SK-N-DZ (cell line): Measurements from ENCODE around the gene FALEC.
"Not testable (repeated sequence)": the region's sequence is repeated elsewhere in the genome, so short reads cannot be mapped to it uniquely, and the experiment has no call there.

ENCODE experiments used
- DNase-seq: peaks from one replicate; pipeline ENCODE4 v3.0.0-alpha.2; 2015; ENCODE audit warnings: low spot score
- small RNA-seq, 2 experiments: library from RNA; depleted of rRNA; stranded (forward); fragments of <200 nt; gene quantifications; one replicate each; pipeline ENCODE3, GENCODE V24; 2014

FALEC gene

DNA sequence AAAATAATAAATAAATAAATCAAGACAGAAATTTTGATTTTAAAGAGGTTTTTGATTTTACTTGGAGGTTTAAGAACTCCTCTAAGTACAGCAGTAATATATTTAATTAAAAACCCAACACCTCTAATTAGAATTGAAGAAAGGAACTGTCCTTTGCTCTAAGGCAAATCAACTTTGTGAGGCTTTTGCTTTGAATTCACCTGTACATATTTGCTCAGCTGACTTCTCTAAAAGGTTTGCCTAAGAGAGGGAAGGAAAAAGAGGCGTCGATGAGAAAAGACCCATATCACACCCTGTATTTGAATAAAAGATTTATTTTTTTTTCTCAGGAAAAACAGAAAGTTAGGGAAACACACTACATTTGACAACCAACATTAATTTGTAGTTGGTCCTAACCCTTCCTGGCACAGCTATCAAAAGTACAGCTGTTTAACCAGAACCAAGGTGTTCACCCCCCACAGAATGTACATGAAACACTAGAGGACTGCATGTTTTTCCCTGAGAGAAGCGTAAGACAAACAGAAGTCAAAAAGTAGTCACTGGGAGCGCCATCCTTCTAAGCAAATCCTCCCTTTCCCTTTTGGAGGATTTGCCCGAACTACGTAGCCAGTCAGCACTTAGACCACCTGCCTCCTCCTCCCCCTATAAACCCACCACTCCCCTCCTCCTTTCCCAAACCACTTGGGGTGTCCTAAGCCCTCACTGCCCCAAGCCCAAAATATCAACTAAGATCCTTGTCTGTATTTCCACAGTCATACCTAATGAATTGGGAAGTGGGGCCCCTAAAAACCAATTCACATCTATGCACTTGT is 58.9 kb downstream of the FALEC start:
- DNase-seq = no peak

DNA sequence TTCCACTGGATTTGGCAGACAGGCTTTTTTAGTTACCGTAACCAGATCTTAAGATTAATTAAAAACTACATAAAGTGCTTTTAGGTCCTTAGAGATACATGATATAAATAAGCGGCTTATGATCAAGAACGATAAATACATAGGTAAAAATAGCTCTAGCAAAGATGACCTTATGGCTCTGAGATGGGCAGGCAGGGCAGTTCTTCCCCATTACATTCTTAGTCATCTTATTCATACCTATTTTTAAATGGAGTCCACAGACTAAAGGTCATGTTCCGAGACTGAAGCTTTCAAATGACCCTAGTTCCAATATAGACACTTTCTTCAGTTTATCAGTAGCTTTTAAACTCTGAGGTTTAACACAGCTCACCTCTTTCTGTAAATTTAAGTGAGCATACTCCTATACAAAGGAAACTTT is 59.5 kb downstream of the FALEC start:
- DNase-seq = no peak

DNA sequence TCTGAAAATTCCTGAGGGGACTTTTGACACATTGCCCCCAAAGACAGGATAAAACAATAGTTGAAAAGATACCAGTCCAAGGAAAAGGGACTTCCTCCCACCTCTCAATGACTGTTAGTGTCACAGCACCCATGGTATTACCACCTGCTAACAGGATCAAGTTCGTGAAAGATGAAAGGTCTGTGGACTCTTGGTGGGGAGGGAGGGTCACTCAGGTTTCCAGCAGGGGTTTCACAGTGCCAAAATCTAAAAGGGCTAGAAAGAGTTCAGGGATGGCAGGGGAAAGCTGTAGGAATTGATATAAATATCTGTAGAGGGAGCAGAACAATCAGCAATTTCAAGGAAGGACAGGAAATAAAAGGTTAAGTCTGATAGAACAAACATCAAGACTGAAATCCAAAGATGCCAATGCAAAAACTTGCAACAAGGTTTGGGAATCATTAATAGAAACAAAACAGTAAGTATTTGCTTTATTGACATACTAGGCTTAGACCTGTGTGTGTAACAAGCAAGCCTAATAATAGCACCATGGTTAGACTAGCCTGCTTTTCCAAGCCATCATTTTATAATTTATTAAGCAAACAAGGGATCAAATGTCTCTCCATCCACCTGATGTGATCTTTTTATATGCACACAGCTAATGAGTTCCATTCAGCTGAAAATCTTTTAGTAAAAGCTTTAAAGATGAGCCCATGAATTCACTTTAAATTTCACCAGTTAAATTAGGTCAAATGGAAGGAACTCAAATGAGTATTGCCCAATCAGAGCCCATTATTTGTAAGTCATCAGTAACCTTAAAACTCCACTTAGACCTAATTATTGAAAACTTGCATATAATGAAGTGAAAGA is 60.2 kb downstream of the FALEC start:
- no peak for DNase-seq

DNA sequence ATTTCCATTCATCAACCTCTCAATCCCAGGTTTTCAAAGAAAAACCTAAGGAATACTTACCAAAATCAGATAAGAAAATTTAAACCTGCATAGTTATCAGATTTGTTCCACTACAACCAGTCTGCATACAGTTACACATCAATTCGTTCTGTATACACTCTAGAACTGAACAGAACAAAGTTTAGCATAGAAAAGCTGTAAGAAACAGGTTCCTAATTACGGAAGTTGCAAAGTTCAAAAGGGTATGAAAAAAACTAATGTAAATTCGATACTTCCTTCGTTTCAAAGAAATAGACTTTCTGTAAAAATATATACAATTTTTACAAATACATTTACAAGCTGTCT is 60.8 kb downstream of the FALEC start:
- DNase-seq = no peak

DNA sequence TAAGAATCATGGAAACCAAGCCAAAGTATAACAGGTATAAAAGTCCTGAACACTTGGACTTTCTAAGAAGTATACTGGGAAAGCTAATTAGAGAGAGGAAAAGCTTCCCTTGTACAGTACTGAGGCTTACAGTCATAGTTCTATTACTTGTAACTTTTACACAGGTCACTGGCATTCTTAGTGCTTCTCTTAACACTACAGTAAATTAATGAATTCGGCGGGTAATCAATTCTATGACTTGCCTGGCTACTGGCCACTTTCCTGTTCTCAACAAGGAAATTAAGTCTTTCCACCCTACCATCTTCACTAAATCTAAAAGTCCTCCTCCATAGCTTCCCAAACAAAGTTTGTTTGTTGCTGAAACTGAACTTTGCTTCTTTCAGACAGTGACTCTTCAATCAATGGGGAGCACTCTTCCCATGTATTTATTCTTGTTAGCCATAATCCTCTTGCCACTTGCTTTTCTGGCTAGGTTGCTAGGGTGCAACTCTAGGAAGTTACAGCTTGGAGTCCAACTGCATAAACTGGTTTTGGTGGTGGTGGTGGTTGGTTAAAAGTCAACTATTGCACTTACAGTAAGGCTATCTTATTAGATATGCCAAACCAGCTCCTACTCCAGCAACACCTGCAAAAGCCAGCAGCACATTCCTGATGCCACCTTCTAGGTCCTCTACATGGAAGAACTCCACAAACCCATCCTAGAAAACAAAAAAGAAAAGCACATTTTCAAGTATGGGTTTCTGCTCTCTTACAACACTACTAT is 61.4 kb downstream of the FALEC start:
- DNase-seq = no peak

DNA sequence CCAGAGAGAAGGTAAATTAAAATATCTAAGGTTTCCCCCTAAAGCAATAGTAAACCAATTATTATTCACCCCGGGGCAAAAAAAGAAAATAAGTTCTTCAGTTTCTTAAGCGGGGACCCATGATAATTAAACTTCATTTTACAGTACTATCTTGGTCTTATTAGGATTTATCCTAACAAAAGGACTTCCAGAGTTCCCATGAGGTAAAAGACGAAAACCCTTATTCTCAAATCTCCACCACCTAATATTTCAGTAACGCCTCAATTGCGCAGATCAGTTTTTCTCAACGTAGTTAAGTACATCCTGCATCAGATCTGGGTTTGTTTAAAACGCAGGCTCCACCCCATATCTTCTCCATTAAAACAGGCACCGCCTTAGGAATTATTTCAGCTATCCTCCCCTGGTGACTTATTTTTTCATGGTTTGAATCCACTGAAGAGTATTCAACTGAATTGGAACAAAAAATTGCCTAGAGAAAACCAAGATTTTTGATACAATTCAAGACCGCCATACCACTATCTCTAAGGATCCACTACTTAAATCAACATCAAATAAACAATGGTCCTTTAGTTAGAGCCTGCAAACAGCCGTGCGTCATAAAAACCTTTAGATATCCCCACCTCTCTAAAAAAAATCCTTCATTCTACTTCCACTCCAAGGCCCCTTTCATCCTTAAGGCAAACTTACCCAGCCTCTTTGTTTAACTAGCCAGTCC is 62.2 kb downstream of the FALEC start:
- no peak for DNase-seq

DNA sequence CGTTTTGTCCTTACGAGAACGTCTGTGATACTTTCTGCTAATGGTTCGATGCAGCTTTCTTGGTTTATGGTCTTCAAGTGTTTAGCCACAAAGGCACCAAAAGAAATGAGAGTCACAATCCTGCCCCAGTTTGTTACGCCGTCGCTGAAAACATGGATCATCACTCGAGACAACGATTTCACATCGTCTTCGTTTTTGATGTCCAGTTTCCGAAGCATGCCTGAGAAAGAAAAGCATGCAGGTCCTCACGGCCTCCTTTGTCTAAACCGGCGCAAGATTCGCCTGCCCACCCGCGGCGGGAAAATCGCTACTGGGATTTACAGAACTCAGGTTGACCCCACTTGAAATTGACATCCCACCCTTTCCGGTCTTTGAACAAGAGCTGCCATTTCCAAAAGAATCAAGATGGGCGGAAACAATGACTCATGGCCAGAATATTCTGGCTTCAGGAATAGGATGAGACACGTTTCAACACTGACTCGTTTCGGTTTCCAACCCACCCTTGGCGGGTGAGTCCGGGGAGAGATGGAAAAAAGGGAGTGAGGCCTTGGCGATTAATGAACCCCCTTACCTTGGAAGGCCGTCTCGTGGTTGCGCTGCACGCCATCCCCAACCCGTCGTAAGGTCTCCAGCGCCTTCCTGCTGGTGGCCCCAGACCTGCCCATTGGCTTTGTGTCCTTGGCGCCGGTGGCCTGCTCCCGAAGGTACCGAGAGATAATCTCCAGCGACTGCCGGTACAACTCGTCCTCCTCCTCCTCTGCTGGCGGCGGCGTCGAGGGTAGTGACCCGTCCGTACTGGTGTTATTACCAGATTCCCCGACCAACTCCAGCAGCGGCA is 62.9 kb downstream of the FALEC start:
- no peak for DNase-seq

DNA sequence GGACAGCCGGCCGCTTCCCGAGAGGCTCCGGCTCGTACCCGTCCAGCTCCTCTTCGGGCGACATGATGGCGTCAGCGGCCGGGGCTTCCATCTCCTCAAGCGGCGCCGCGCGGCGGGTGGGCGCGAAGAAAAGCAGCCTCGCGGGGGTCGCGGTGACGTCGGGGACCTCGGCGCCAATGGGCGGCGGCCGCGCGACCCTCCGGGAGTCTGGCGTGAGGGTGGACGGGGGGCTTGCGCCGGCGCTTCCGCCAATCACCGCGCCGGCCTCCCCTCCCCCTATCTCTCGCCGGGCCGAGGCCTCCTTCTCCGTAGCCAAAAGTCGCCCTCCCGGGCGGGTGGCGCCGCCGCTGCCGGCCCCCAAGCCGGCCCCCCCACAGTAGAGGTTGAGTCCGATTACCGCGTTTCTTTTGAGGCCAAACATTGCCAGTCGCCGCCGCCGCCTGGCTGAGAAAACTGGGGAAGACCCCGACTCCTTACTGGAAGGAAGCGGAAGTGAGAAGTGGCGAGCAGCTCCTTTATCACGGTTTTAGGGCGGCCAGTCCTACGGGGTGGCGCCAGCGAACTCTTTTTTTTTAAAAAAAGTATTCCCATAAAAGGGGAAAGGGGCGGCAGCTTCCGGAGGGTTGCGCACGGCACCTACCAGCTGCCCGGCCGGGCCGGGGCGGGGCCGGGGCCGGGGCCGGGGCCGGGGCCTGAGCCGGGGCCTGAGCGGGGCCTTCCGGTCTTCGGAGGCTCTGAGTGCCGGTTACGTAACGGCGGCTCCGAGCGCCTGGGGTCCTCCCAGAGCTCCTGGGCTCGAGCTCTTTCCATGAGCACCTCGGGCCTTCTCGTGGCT is 63.8 kb downstream of the FALEC start, which contains the start of gene MCL1:
TSS of gene MCL1 (minus strand) at position 501 of the 835 bp plus-strand sequence. CDS start at position 421, 80 bp downstream.
- peak; percentile 98 for DNase-seq

DNA sequence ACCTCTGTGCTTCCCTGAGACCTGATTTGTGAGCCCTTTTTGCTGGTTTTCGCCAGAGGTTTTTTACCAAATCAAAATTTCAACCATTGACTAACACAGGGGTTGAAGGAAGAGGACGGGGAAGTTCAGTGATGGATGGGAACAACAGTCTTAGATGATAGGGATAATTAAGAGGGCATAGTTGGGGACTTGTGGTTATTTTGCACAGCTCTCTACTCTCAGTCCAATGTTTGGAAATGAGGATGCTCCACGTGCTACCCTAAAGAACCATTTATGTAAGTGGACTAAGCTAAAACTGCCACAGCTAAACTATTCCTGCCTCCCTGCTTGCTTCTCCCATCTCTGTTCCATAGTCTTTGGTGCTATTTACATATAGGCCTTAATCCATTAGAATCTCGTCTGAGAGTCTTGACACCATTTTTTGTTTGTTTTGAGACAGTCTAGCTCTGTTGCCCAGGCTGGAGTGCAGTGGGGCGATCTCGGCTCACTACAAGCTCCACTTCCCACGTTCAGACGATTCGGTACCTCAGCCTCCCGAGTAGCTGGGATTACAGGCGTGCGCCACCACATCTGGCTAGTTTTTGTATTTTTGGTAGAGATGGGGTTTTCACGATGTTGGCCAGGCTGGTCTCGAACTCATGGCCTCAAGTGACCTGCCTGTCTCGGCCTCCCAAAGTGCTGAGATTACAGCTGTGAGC is 64.5 kb downstream of the FALEC start:
- no peak for DNase-seq

DNA sequence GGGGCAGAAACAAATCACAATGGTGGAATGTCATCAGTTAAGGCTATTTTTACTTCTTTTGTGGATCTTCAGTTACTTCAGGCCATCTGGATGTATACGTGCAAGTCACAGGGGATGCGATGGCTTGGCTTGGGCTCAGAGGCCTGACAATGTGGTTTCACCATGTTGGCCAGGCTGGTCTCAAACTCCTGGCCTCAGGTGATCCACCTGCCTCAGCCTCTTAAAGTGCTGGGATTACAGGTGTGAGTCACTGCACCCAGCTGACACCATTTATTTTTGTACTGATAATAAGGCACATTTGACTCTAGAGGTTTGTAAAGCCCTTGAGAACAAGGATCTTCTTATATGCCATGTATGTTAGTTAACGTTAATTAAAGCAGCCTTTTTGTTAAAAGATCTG is 65.4 kb downstream of the FALEC start:
- not testable (repeated sequence) for DNase-seq

DNA sequence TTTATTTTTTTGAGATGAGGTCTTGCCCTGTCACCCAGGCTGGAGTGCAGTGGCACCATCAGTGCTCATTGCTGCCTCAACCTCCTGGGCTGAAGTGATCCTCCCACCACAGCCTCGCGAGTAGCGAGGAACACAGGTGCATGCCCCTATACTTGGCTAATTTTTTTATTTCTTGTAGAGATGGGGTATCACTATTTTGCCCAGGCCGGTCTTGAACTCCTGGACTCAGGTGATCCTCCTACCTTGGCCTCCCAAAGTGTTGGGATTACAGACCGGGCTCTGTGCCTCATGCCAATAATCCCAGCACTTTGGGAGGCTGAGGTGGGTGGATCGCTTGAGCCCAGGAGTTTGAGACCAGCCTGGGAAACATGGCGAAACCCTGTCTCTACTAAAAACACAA is 65.9 kb downstream of the FALEC start:
- DNase-seq = not testable (repeated sequence)

DNA sequence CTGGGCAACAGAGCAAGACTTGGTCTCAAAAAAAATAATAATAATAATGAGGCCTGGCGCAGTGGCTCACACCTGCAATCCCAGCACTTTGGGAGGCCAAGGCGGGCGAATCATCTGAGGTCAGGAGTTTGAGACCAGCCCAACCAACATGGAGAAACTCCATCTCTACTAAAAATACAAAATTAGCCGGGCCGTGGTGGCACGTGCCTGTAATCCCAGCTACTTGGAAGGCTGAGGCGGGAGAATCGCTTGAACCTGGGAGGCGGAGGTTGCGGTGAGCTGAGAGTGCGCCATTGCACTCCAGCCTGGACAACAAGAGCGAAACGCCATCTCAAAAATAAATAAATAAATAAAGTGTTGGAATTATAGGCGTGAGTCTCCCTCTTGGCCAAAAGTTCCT is 66.4 kb downstream of the FALEC start:
- not testable (repeated sequence) for DNase-seq

DNA sequence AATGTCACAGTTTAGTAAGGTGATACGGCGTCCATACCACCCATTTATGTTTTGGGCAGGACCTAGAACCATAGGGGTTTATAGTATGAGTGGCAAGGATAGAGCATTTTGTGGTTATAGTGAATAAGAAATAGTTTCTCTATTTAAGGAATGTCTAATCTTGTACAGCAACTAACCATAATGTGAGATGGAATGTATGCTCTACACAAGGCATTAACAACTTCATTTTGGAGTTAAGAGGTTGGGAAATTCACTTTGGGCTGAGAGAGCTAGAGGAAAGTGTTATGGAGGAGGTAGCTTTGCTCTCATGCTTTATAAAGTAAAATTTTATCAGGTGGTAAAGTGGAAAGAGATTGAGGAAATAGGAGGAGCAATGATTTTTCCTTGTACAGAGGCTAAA is 66.8 kb downstream of the FALEC start:
- DNase-seq = no peak

Small RNA genes lying within 50 kb of the gene (small RNA-seq; reads per million reads assigned to genes)
- gene MIR4257 (0 reads per million in 2 experiments), gene RN7SL473P (0 to 0.35 reads per million in 2 experiments), gene RN7SL600P (0 reads per million in 2 experiments)
